Activated T-cell treated with anti-CD3 and anti-CD28 coated beads, Interleukin-2, amount 50 U/mL, for 72 hours (primary cell): ENCODE results near the gene EDAR. TPM values are rescaled to one million over a fixed set of nuclear protein-coding genes. Genes with fewer than 3 reads are reported as not detected.

ENCODE experiments used
- ATAC-seq, 2 donors: fragments of 150-1000 bp; cut with Tn5 transposase; replicated peaks in 1 of 2; 2 replicates each; pipeline ENCODE4 v1.10.0; 2021; ENCODE audit warnings: moderate library complexity in 2 of 2, mild to moderate bottlenecking in 1 of 2
- DNase-seq, 2 donors: peaks; one replicate each; pipeline ENCODE4 v3.0.0; 2021 to 2022; ENCODE audit warnings: mixed read lengths in 1 of 2
- H3K27ac Mint-ChIP-seq: one replicate; pipeline ENCODE4 v1.8.0; 2022; ENCODE audit warnings: mild to moderate bottlenecking, moderate library complexity, mixed read lengths
- H3K27me3 Mint-ChIP-seq: one replicate; pipeline ENCODE4 v1.8.0; 2022; ENCODE audit warnings: low read depth, mixed read lengths
- H3K36me3 Mint-ChIP-seq, 2 donors: one replicate each; pipeline ENCODE4 v1.8.0; 2022; ENCODE audit warnings: mixed read lengths in 2 of 2, mild to moderate bottlenecking in 1 of 2; ENCODE audit not compliant: insufficient read depth in 2 of 2
- H3K4me1 Mint-ChIP-seq: one replicate; pipeline ENCODE4 v1.8.0; 2022; ENCODE audit warnings: low read depth, mixed read lengths
- H3K4me3 Mint-ChIP-seq, 2 donors: one replicate each; pipeline ENCODE4 v1.8.0; 2022; ENCODE audit warnings: mild to moderate bottlenecking in 2 of 2, mixed read lengths in 2 of 2, moderate library complexity in 2 of 2
- H3K9me3 Mint-ChIP-seq, 2 donors: one replicate each; pipeline ENCODE4 v1.8.0; 2022; ENCODE audit warnings: mixed read lengths in 2 of 2
- total RNA-seq, 2 donors: library from RNA; stranded (reverse); gene quantifications; one replicate each; pipeline ENCODE4 v1.2.3, GENCODE V29; 2022

EDAR gene
- 1 to 10 TPM in 1 of 2 donors, under 1 TPM in 1; 0.28 to 1.4 TPM for total RNA-seq

GRCh38 chr2:108988796-108989713, at the start of gene EDAR:
Gene EDAR, minus strand, starts transcription at chr2:108989220. Its CDS starts 58,206 bp downstream, at chr2:108931014.
- H3K9me3 Mint-ChIP-seq = no peaks in the 10 kb centered on the region
- H3K27me3 Mint-ChIP-seq = no peaks in the 10 kb centered on the region
- peak within 1 kb of the TSS; percentile 19 for H3K27ac Mint-ChIP-seq
- peak; percentile 81 to 82 for ATAC-seq
- peaks cover 51% of the 10 kb centered on the region for H3K4me1 Mint-ChIP-seq
- no peaks in the 10 kb centered on the region for H3K36me3 Mint-ChIP-seq
- DNase-seq = peak; percentile 47 to 64
- H3K4me3 Mint-ChIP-seq = peak within 1 kb of the TSS; percentile 82 to 85

GRCh38 chr2:109033171-109033570, 44.2 kb upstream of the EDAR start:
- DNase-seq (no peak), ATAC-seq (no peak)
- Mint-ChIP-seq H3K27me3 (no peaks in the 10 kb centered on the region), H3K4me3 (no peak overlapping the region), H3K4me1 (peaks cover 52% of the 10 kb centered on the region), H3K36me3 (peaks cover 4 to 9% of the 10 kb centered on the region in 2 donors), H3K27ac (no peak overlapping the region), H3K9me3 (peaks cover 3 to 4% of the 10 kb centered on the region in 2 donors)

- peaks cover 56% of the 10 kb centered on the region for H3K4me1 Mint-ChIP-seq
- peaks cover 3 to 4% of the 10 kb centered on the region in 2 donors for H3K9me3 Mint-ChIP-seq
- no peaks in the 10 kb centered on the region for H3K27me3 Mint-ChIP-seq
- H3K27ac Mint-ChIP-seq = peak overlapping the region; percentile 74
- DNase-seq (peak; percentile 28 to 31), ATAC-seq (peak; percentile 32 to 55)
- peak overlapping the region; percentile 85 to 90 for H3K4me3 Mint-ChIP-seq
- peaks cover 4 to 9% of the 10 kb centered on the region in 2 donors for H3K36me3 Mint-ChIP-seq
Measured at GRCh38 chr2:109032229-109032820, 43.3 kb upstream of the EDAR start.

GRCh38 chr2:109031476-109032228, 42.6 kb upstream of the EDAR start:
- H3K9me3 Mint-ChIP-seq = peaks cover 3 to 4% of the 10 kb centered on the region in 2 donors
- H3K36me3 Mint-ChIP-seq = peaks cover 4 to 9% of the 10 kb centered on the region in 2 donors
- peak overlapping the region; percentile 74 for H3K27ac Mint-ChIP-seq
- no peaks in the 10 kb centered on the region for H3K27me3 Mint-ChIP-seq
- peak; percentile 78 to 80 for ATAC-seq
- H3K4me1 Mint-ChIP-seq = peaks cover 56% of the 10 kb centered on the region
- H3K4me3 Mint-ChIP-seq = peak overlapping the region; percentile 85 to 90
- DNase-seq = peak; percentile 56 to 59

DNA sequence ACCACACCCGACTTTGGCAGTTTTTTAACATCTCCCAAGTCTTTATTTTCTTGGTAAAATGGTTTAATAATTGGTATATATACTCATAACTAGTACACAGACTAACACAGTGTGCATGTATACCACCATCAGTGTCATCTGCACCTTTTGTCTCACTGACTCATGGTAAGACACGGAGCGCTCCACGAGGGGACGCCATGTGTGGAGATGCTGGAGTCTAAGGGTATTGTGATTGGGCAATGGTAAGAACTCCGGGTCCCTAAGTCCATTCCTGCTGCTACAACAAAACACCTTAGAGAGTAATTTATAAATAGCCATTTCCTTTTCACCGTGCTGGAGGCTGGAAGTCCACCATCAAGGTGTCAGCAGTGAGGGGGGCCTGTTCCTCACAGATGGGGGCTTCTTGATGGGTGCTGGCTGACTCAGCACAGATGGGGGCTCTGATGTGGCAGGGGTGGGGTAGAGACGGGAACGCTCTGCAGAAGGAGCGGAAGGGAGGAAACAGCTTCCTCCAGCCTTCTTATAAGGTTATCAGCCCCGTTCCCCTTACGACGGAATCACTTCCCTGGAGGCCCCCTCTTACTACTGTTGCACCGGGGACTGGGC, 42.0 kb upstream of the EDAR start:
- Mint-ChIP-seq H3K9me3 (peaks cover 3 to 4% of the 10 kb centered on the region in 2 donors), H3K27me3 (no peaks in the 10 kb centered on the region), H3K4me3 (peak overlapping the region; percentile 85 to 90), H3K4me1 (peaks cover 56% of the 10 kb centered on the region), H3K27ac (no peak overlapping the region), H3K36me3 (peaks cover 4 to 9% of the 10 kb centered on the region in 2 donors)
- DNase-seq = no peak
- peak in 1 of 2 donors; percentile 15 for ATAC-seq

- ATAC-seq (no peak), DNase-seq (no peak)
- Mint-ChIP-seq H3K27me3 (no peaks in the 10 kb centered on the region), H3K9me3 (peaks cover 3 to 4% of the 10 kb centered on the region in 2 donors), H3K36me3 (peaks cover 4 to 9% of the 10 kb centered on the region in 2 donors), H3K27ac (no peak overlapping the region), H3K4me1 (peaks cover 46% of the 10 kb centered on the region), H3K4me3 (no peak overlapping the region)
Measured at GRCh38 chr2:109029490-109030201, 40.6 kb upstream of the EDAR start.

GRCh38 chr2:109028738-109029489, 39.9 kb upstream of the EDAR start:
- Mint-ChIP-seq H3K27me3 (no peaks in the 10 kb centered on the region), H3K4me3 (no peak overlapping the region), H3K27ac (no peak overlapping the region), H3K4me1 (peaks cover 40% of the 10 kb centered on the region), H3K9me3 (peaks cover 3 to 4% of the 10 kb centered on the region in 2 donors), H3K36me3 (peaks cover 4 to 6% of the 10 kb centered on the region in 2 donors)
- ATAC-seq = no peak
- no peak for DNase-seq

- DNase-seq (no peak), ATAC-seq (no peak)
- no peak overlapping the region for H3K4me3 Mint-ChIP-seq
- H3K9me3 Mint-ChIP-seq = peaks cover 2 to 3% of the 10 kb centered on the region in 2 donors
- H3K27me3 Mint-ChIP-seq = no peaks in the 10 kb centered on the region
- H3K27ac Mint-ChIP-seq = no peak overlapping the region
- H3K4me1 Mint-ChIP-seq = peaks cover 37% of the 10 kb centered on the region
- H3K36me3 Mint-ChIP-seq = peaks cover 3% of the 10 kb centered on the region in 2 donors
Measured at GRCh38 chr2:109028277-109028676, 39.3 kb upstream of the EDAR start.

GRCh38 chr2:109027702-109028101, 38.7 kb upstream of the EDAR start:
- DNase-seq = no peak
- no peak for ATAC-seq
- Mint-ChIP-seq H3K9me3 (no peaks in the 10 kb centered on the region), H3K4me1 (peaks cover 31% of the 10 kb centered on the region), H3K27me3 (no peaks in the 10 kb centered on the region), H3K27ac (no peak overlapping the region), H3K4me3 (no peak overlapping the region), H3K36me3 (no peaks in the 10 kb centered on the region)

DNA sequence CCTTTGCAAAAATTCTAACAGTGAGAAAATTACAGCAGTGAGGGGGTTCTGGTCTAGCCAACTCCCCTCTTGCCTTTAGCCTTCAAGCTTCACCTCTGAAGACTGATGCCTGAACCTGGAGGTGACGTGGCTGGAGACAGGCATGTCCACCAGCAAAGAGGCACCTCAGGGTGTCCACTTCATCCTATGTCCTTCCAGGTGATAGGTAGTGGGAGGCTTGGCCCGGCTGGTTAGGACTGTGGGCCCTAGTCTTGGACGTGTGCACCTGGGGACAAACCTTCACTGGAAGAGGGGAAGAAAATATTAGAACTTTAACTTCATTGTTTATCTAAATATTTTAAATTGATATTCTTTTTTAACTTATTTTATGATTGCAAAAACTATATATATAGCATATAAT, 35.5 kb upstream of the EDAR start:
- Mint-ChIP-seq H3K27me3 (no peaks in the 10 kb centered on the region), H3K27ac (no peak overlapping the region), H3K4me1 (peaks cover 19% of the 10 kb centered on the region), H3K9me3 (no peaks in the 10 kb centered on the region), H3K36me3 (no peaks in the 10 kb centered on the region), H3K4me3 (no peak overlapping the region)
- DNase-seq = no peak
- no peak for ATAC-seq

GRCh38 chr2:109021895-109022300, 32.9 kb upstream of the EDAR start:
- ATAC-seq = no peak
- H3K27me3 Mint-ChIP-seq = no peaks in the 10 kb centered on the region
- no peak overlapping the region for H3K27ac Mint-ChIP-seq
- H3K9me3 Mint-ChIP-seq = no peaks in the 10 kb centered on the region
- no peaks in the 10 kb centered on the region for H3K36me3 Mint-ChIP-seq
- no peak for DNase-seq
- H3K4me3 Mint-ChIP-seq = no peak overlapping the region
- H3K4me1 Mint-ChIP-seq = peaks cover 15% of the 10 kb centered on the region
